CD4-positive, alpha-beta T cell (primary cell): ENCODE results near the gene CNOT6. TPM values are rescaled to one million over a fixed set of nuclear protein-coding genes. Genes with fewer than 3 reads are reported as not detected.

Source experiments
- ATAC-seq: fragments of 200-7000 bp; cut with Tn5 transposase; one replicate; pipeline ENCODE4 v1.10.0; 2022; ENCODE audit warnings: mild to moderate bottlenecking; ENCODE audit not compliant: poor library complexity
- CTCF ChIA-PET: fragments of 350-600 bp; sonication (Branson Sonifier 250); formaldehyde crosslinking; loops from one replicate; lab custom pipeline; 2021; ENCODE audit warnings: antibody characterized with exemption, inconsistent platforms; lab: Charles Lee
- POLR2A ChIA-PET: fragments of 350-600 bp; sonication (Branson Sonifier 250); formaldehyde crosslinking; loops from one replicate; lab custom pipeline; 2021; ENCODE audit warnings: antibody characterized with exemption, inconsistent platforms; lab: Charles Lee
- DNase-seq, 14 experiments: peaks; one replicate each; pipeline ENCODE4 v3.0.0-alpha.2; 2013 to 2020; ENCODE audit warnings: mixed read lengths in 2 of 14
- H3K27ac ChIP-seq, 2 donors: one replicate each; pipeline versions ENCODE4 v1.5.1 to v1.7.0; 2013; ENCODE audit warnings: low read length in 2 of 2, low read depth in 1 of 2, mild to moderate bottlenecking in 1 of 2
- H3K27me3 ChIP-seq, 2 experiments: 1 replicate in 1 of 2; 2 replicates in 1 of 2; pipeline versions ENCODE4 v1.6.1 to v1.7.0; 2013; ENCODE audit warnings: low read length in 2 of 2, control low read depth in 1 of 2, mild to moderate bottlenecking in 1 of 2, moderate library complexity in 1 of 2; ENCODE audit not compliant: insufficient read depth in 2 of 2, control insufficient read depth in 1 of 2
- H3K36me3 ChIP-seq: one replicate; pipeline ENCODE4 v1.6.1; 2013; ENCODE audit warnings: low read length, control low read depth; ENCODE audit not compliant: insufficient read depth
- H3K4me1 ChIP-seq: one replicate; pipeline ENCODE4 v1.6.1; 2013; ENCODE audit warnings: low read length, control low read depth; ENCODE audit not compliant: insufficient read depth
- H3K4me3 ChIP-seq: one replicate; pipeline ENCODE4 v1.5.1; 2013; ENCODE audit warnings: mild to moderate bottlenecking, low read length, moderate library complexity
- H3K9me3 ChIP-seq, 2 experiments: 1 replicate in 1 of 2; 2 replicates in 1 of 2; pipeline versions ENCODE4 v1.6.1 to v1.7.0; 2013; ENCODE audit warnings: low read length in 2 of 2, mild to moderate bottlenecking in 2 of 2, control low read depth in 1 of 2, moderate library complexity in 1 of 2; ENCODE audit not compliant: control insufficient read depth in 1 of 2, insufficient read depth in 1 of 2
- H3K27ac Mint-ChIP-seq: one replicate; pipeline ENCODE4 v1.8.0; 2020; ENCODE audit warnings: mixed read lengths
- H3K27me3 Mint-ChIP-seq: one replicate; pipeline ENCODE4 v1.8.0; 2021; ENCODE audit warnings: mixed read lengths
- H3K36me3 Mint-ChIP-seq: one replicate; pipeline ENCODE4 v1.8.0; 2021; ENCODE audit warnings: low read depth, mixed read lengths
- H3K4me1 Mint-ChIP-seq: one replicate; pipeline ENCODE4 v1.8.0; 2021; ENCODE audit warnings: low read depth, mixed read lengths
- H3K4me3 Mint-ChIP-seq: one replicate; pipeline ENCODE4 v1.8.0; 2020; ENCODE audit warnings: mild to moderate bottlenecking, mixed read lengths
- H3K9me3 Mint-ChIP-seq: one replicate; pipeline ENCODE4 v1.8.0; 2020; ENCODE audit warnings: mixed read lengths
- CTCF ChIP-seq: fragments of 200-600 bp; IDR thresholded peaks from one replicate; pipeline ENCODE4 v1.8.0; 2022; ENCODE audit warnings: antibody characterized with exemption, mild to moderate bottlenecking
- intact Hi-C, 2 experiments: fragments of 100-400 bp; cut with DNase I in 1 of 2; cut with micrococcal nuclease in 1 of 2; formaldehyde crosslinking; loops; one replicate each; pipeline versions ENCODE4 v1.15.1 to v1.9.0; 2023 to 2025; cut with DNase I, micrococcal nuclease
- total RNA-seq, 174 experiments: library from RNA in 2 of 174; stranded (reverse) in 2 of 174; gene quantifications; one replicate each; pipeline ENCODE4 v1.2.3 and lab custom pipeline; 2021 to 2026

Gene CNOT6
- total RNA-seq, 2 experiments from 2014 or later = 12.5 to 13.8 TPM

DNA sequence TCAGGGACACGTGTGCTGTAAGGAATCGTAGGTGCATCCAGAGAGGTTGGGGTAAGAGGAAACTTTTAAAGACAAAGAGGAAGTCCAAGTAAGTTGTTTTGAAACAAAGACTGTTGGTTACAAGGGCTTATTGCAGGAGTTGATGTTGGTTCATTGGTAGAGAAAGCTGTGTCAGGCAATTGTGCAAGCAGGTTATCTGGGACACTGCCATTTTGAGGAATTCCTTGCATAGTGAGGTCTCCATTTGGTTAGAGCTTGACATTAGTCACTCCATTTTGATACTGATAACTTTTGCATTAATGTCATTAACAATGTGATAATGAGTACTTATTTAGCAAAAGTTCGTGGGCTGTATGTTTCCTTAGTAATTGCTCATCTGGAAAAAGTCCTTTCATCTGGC is 24.9 kb downstream of the CNOT6 start:
- CTCF ChIA-PET = no interaction called here
- ATAC-seq (no peak), DNase-seq (no peak)
- Histone ChIP-seq H3K4me3 (no peak overlapping the region), H3K4me1 (peaks cover 5% of the 10 kb centered on the region), H3K36me3 (no peaks in the 10 kb centered on the region), H3K9me3 (no peaks in the 10 kb centered on the region), H3K27ac (no peak overlapping the region), H3K27me3 (no peaks in the 10 kb centered on the region)
- no peak for TF ChIP-seq CTCF
- POLR2A ChIA-PET = no interaction called here
- Mint-ChIP-seq H3K36me3 (no peaks in the 10 kb centered on the region), H3K27me3 (no peaks in the 10 kb centered on the region), H3K27ac (no peak overlapping the region), H3K4me1 (peaks cover 79% of the 10 kb centered on the region), H3K9me3 (no peaks in the 10 kb centered on the region), H3K4me3 (no peak overlapping the region)
- intact Hi-C loops = no loop called here

GRCh38 chr5:180521101-180521500 is 26.9 kb downstream of the CNOT6 start:
- Histone ChIP-seq H3K9me3 (no peaks in the 10 kb centered on the region), H3K36me3 (no peaks in the 10 kb centered on the region), H3K27ac (no peak overlapping the region), H3K4me3 (no peak overlapping the region), H3K4me1 (peaks cover 10% of the 10 kb centered on the region), H3K27me3 (no peaks in the 10 kb centered on the region)
- no peaks in the 10 kb centered on the region for H3K9me3 Mint-ChIP-seq
- no peak for TF ChIP-seq CTCF
- peaks cover 81% of the 10 kb centered on the region for H3K4me1 Mint-ChIP-seq
- intact Hi-C loops = loop anchor here in 1 of 2 experiments (10.0 kb wide), 1 partner anchor 144 kb away; no protein-coding TSS in a partner anchor
- ChIA-PET CTCF (no interaction called here), POLR2A (no interaction called here)
- H3K36me3 Mint-ChIP-seq = peaks cover 1% of the 10 kb centered on the region
- ATAC-seq = no peak
- H3K4me3 Mint-ChIP-seq = no peak overlapping the region
- no peak for DNase-seq
- no peaks in the 10 kb centered on the region for H3K27me3 Mint-ChIP-seq
- peak overlapping the region; percentile 18 for H3K27ac Mint-ChIP-seq

GRCh38 chr5:180521591-180521990 is 27.4 kb downstream of the CNOT6 start:
- CTCF ChIA-PET = no interaction called here
- intact Hi-C loops = loop anchor here in 1 of 2 experiments (10.0 kb wide), 1 partner anchor 143 kb away; no protein-coding TSS in a partner anchor
- Histone ChIP-seq H3K9me3 (no peaks in the 10 kb centered on the region), H3K4me3 (no peak overlapping the region), H3K4me1 (peaks cover 10% of the 10 kb centered on the region), H3K27ac (no peak overlapping the region), H3K27me3 (no peaks in the 10 kb centered on the region), H3K36me3 (no peaks in the 10 kb centered on the region)
- Mint-ChIP-seq H3K27ac (peak overlapping the region; percentile 18), H3K4me1 (peaks cover 82% of the 10 kb centered on the region), H3K36me3 (peaks cover 6% of the 10 kb centered on the region), H3K27me3 (no peaks in the 10 kb centered on the region), H3K4me3 (no peak overlapping the region), H3K9me3 (no peaks in the 10 kb centered on the region)
- TF ChIP-seq CTCF = no peak
- POLR2A ChIA-PET = no interaction called here
- DNase-seq = no peak
- no peak for ATAC-seq
